ENCODE measurements around the gene MRPL44. TPM values are rescaled to one million over a fixed set of nuclear protein-coding genes. Genes with fewer than 3 reads are reported as not detected.
"Not testable (repeated sequence)": the region's sequence is repeated elsewhere in the genome, so short reads cannot be mapped to it uniquely, and the experiment has no call there.

MRPL44 gene
- total RNA-seq, 4 donors from 2014 or later = 18.9 to 58.4 (median 31.7) TPM

- 0% methylated on average over 1 of the region's 1 CpG for WGBS, 2 donors (ENCODE audit: low coverage in 1 of 2)
- DNase-seq = no peak
Measured at GRCh38 chr2:223937535-223937934, 19.7 kb upstream of the MRPL44 start.

DNA sequence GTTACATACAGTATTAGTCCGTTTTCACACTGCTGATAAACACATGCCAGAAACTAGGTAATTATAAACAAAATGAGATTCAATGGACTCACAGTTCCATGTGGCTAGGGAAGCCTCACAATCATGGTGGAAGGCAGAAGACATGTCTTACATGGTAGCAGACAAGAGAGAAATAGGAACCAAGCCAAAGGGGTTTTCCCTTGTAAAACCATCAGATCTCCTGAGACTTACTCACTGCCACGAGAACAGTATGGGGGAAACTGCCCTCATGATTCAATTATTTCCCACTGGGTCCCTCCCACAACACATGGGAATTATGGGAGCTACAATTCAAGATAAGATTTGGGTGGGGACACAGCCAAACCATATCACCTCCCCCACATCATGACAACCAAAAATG lies 17.8 kb upstream of the MRPL44 start:
- DNase-seq; H3K36me3 ChIP-seq; H3K27ac ChIP-seq; H3K27me3 ChIP-seq; intact Hi-C loops (cut with DNase I; ENCODE audit: low total_unique reads); in situ Hi-C loops (cut with MboI; ENCODE audit: low pct_ligation_motif_present in 1 of 4, low pct_unique_long_range_greater_than_20kb in 1 of 4, low sequenced_read_pairs in 3 of 4); H3K4me3 ChIP-seq; H3K9me3 ChIP-seq: not testable (repeated sequence)
- WGBS, 2 donors (ENCODE audit: low coverage in 1 of 2) = 68% methylated on average over 2 of the region's 2 CpGs; no CpG with 5 or more reads in 1 of the 2 donors
- H3K4me1 ChIP-seq = peaks cover 15 to 74% (median 43%) of the 10 kb centered on the region in 4 donors

More at GRCh38 chr2:223937535-223937934, 19.7 kb upstream of the MRPL44 start:
- H3K27ac ChIP-seq = no peak overlapping the region
- H3K36me3 ChIP-seq = no peaks in the 10 kb centered on the region
- H3K4me3 ChIP-seq = no peak overlapping the region
- no peaks in the 10 kb centered on the region for H3K27me3 ChIP-seq
- H3K4me1 ChIP-seq = peaks cover 12 to 64% (median 35%) of the 10 kb centered on the region in 4 donors
- in situ Hi-C loops (cut with MboI; ENCODE audit: low pct_ligation_motif_present in 1 of 4, low pct_unique_long_range_greater_than_20kb in 1 of 4, low sequenced_read_pairs in 3 of 4) = no loop called here
- intact Hi-C loops (cut with DNase I; ENCODE audit: low total_unique reads) = no loop called here
- TF ChIP-seq CTCF (IDR thresholded peaks at IDR 0.05) (no peak), POLR2A (IDR thresholded peaks at IDR 0.05) (no peak), POLR2AphosphoS5 (IDR thresholded peaks at IDR 0.05) (no peak), EP300 (IDR thresholded peaks at IDR 0.05; ENCODE audit: low read depth) (no peak)
- no peaks in the 10 kb centered on the region for H3K9me3 ChIP-seq

DNA sequence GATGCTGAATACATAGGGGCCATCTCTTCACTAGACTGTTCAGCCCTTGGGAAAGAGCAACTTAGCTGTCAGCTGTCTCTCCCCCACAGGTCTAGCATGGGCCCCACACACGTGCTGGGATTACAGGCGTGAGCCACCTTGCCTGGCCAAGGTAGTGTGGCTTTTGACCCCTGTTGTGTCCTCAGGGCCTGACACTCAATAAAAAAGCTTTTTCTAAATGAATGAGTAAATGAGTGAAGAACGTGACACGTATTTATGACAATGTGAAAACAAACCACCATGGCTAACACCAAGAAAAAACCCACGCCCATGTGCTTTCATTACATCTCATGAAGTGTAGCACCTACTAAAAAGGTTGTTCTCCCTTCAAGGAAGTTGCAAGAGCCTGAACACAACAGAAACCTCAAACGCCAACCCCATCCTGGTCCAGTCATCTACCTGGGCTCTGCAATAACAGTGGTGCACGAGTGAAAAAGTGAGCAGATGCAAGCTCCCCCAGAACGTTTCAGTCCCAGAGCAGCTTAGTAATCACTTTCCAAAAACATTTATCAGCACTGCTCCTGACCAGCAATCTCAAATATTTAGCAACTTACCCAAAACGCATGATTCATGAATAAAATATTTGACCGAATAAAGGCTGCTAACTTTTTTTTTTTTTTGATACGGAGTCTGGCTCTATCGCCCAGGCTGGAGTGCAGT lies 15.5 kb upstream of the MRPL44 start:
- TF ChIP-seq CTCF (IDR thresholded peaks at IDR 0.05) = no peak
- TF ChIP-seq POLR2AphosphoS5 (IDR thresholded peaks at IDR 0.05) = peak in 1 of 3 donors; percentile 23
- in situ Hi-C loops (cut with MboI; ENCODE audit: low pct_ligation_motif_present in 1 of 4, low pct_unique_long_range_greater_than_20kb in 1 of 4, low sequenced_read_pairs in 3 of 4) = no loop called here
- peak; percentile 37 for DNase-seq
- Histone ChIP-seq H3K27ac (peak overlapping the region; percentile 2 to 38 (median 8)), H3K36me3 (no peaks in the 10 kb centered on the region), H3K4me1 (peaks cover 15 to 64% (median 36%) of the 10 kb centered on the region in 4 donors), H3K9me3 (no peaks in the 10 kb centered on the region), H3K27me3 (no peaks in the 10 kb centered on the region), H3K4me3 (no peak overlapping the region)
- intact Hi-C loops (cut with DNase I; ENCODE audit: low total_unique reads) = no loop called here
- 15 to 46% methylated on average over 4 to 12 of the region's 12 CpGs for WGBS, 2 donors (ENCODE audit: low coverage in 1 of 2)

- in situ Hi-C loops (cut with MboI; ENCODE audit: low pct_ligation_motif_present in 1 of 4, low pct_unique_long_range_greater_than_20kb in 1 of 4, low sequenced_read_pairs in 3 of 4) = no loop called here
- WGBS, 2 donors (ENCODE audit: low coverage in 1 of 2) = 40 to 48% methylated on average over 1 of the region's 1 CpG
Measured at GRCh38 chr2:223943135-223943534, 14.1 kb upstream of the MRPL44 start.

More at GRCh38 chr2:223943135-223943534, 14.1 kb upstream of the MRPL44 start:
- H3K4me3 ChIP-seq = peak overlapping the region in 1 of 4 donors; percentile 97
- H3K36me3 ChIP-seq = no peaks in the 10 kb centered on the region
- H3K27me3 ChIP-seq = no peaks in the 10 kb centered on the region
- H3K9me3 ChIP-seq = no peaks in the 10 kb centered on the region
- peak overlapping the region; percentile 93 to 97 (median 94) for H3K27ac ChIP-seq
- no peak for DNase-seq
- peaks cover 10 to 50% (median 26%) of the 10 kb centered on the region in 4 donors for H3K4me1 ChIP-seq
- TF ChIP-seq EP300 (IDR thresholded peaks at IDR 0.05; ENCODE audit: low read depth) (no peak), POLR2A (IDR thresholded peaks at IDR 0.05) (no peak), CTCF (IDR thresholded peaks at IDR 0.05) (no peak)
- intact Hi-C loops (cut with DNase I; ENCODE audit: low total_unique reads) = no loop called here
